ENCODE data around the gene MACROD2.

The MACROD2 gene

DNA sequence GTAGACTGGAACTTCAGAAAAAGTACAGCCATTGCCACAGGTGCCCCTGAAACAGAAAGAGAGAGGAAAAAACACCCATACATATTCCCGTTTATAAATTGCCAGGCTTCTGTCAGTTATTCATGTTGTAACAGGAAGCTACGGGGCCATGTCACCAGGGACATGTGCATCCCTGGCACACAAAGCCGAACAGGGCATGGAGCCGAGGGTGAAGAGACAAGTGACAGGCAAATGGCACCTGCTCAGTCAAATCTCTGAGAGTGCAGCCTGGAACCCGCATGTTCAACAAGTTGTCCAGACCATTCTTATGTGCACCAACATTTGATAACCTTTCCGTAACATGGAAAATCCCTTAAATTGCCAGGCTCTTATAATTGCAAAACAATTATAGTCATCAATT lies 1837.2 kb downstream of the MACROD2 start:
- no peak overlapping the region for H3K4me3 ChIP-seq (ENCODE audit: low read depth, low read length)
- DNase-seq (ENCODE audit: low read depth): no peak
- TF ChIP-seq, protein P1, sequence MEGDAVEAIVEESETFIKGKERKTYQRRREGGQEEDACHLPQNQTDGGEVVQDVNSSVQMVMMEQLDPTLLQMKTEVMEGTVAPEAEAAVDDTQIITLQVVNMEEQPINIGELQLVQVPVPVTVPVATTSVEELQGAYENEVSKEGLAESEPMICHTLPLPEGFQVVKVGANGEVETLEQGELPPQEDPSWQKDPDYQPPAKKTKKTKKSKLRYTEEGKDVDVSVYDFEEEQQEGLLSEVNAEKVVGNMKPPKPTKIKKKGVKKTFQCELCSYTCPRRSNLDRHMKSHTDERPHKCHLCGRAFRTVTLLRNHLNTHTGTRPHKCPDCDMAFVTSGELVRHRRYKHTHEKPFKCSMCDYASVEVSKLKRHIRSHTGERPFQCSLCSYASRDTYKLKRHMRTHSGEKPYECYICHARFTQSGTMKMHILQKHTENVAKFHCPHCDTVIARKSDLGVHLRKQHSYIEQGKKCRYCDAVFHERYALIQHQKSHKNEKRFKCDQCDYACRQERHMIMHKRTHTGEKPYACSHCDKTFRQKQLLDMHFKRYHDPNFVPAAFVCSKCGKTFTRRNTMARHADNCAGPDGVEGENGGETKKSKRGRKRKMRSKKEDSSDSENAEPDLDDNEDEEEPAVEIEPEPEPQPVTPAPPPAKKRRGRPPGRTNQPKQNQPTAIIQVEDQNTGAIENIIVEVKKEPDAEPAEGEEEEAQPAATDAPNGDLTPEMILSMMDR (IDR thresholded peaks at IDR 0.05; ENCODE audit: insufficient read depth, low read depth, low read length, missing control alignments): no peak

DNA sequence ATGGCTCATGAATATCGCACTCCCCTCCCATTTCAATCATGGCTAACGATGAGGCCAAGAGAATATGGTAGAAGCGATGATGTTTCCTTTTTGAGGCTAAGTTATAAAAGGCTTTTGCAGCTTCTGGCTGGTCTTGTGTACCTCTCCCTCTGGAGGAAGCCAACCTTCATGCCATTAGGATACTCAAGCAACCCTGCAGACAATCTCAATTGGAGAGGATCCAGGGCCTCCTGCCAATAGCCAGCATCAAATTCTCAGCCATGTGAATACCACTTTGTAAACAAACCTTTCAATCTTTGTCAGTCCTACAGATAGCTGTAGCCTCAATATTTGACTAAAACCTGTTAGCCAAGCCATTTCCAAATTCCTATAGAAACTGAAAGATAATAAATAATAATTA lies 1839.5 kb downstream of the MACROD2 start:
- TF ChIP-seq, protein P1 (IDR thresholded peaks at IDR 0.05; ENCODE audit: insufficient read depth, low read depth, low read length, missing control alignments): no peak
- H3K4me3 ChIP-seq (ENCODE audit: low read depth, low read length): no peak overlapping the region
- DNase-seq (ENCODE audit: low read depth): no peak

- TF ChIP-seq, protein P1 (IDR thresholded peaks at IDR 0.05; ENCODE audit: insufficient read depth, low read depth, low read length, missing control alignments): no peak
- no peak overlapping the region for H3K4me3 ChIP-seq (ENCODE audit: low read depth, low read length)
- no peak for DNase-seq (ENCODE audit: low read depth)
These were observed 1840.5 kb downstream of the MACROD2 start for GRCh38 chr20:15835811-15836210.

- no peak for DNase-seq (ENCODE audit: low read depth)
- TF ChIP-seq, protein P1 (IDR thresholded peaks at IDR 0.05; ENCODE audit: insufficient read depth, low read depth, low read length, missing control alignments): no peak
These were observed 1841.3 kb downstream of the MACROD2 start for GRCh38 chr20:15836634-15837033.

DNA sequence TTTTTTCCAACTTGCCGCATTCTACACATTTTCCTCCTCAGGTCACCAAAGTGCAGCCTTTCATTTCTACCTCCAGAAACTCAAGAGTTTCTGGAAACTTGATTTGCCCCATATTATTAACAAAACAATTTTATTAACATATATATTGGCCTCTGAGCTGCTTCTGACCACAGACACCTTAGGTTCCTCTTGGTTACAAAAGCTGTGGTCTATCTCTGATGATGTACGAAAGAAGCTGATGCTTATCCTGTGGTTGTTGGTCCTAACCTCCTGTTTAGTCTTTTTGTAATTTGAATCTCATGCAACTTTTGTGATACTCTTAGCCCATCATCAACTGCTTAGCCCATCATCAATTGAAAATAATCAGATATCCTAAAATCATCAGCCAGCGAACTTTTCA lies 1842.2 kb downstream of the MACROD2 start:
- TF ChIP-seq, protein P1 (IDR thresholded peaks at IDR 0.05; ENCODE audit: insufficient read depth, low read depth, low read length, missing control alignments): no peak
- H3K4me3 ChIP-seq (ENCODE audit: low read depth, low read length): no peak overlapping the region
- DNase-seq (ENCODE audit: low read depth): no peak

More at GRCh38 chr20:15836634-15837033, 1841.3 kb downstream of the MACROD2 start:
- H3K4me3 ChIP-seq (ENCODE audit: low read depth, low read length): no peak overlapping the region

- no peak overlapping the region for H3K4me3 ChIP-seq (ENCODE audit: low read depth, low read length)
- TF ChIP-seq, protein P1 (IDR thresholded peaks at IDR 0.05; ENCODE audit: insufficient read depth, low read depth, low read length, missing control alignments): no peak
- no peak for DNase-seq (ENCODE audit: low read depth)
These were observed 1843.2 kb downstream of the MACROD2 start for GRCh38 chr20:15838466-15838865.

GRCh38 chr20:15840636-15841301 lies 1845.5 kb downstream of the MACROD2 start:
- no peak overlapping the region for H3K4me3 ChIP-seq (ENCODE audit: low read depth, low read length)
- no peak for DNase-seq (ENCODE audit: low read depth)
- TF ChIP-seq, protein P1 (IDR thresholded peaks at IDR 0.05; ENCODE audit: insufficient read depth, low read depth, low read length, missing control alignments): no peak
